22Rv1 (cell line): ENCODE measurements around the gene PRCP.

Source experiments
- ZFX ChIP-seq: fragments of 450-650 bp; IDR thresholded peaks from 2 replicates; pipeline ENCODE4 v1.6.1; 2017; ENCODE audit warnings: antibody characterized with exemption, borderline replicate concordance
- TF ChIP-seq, protein P1 (sequence below): fragments of 450-650 bp; IDR thresholded peaks from 2 replicates; pipeline ENCODE4 v1.5.1; 2017; ENCODE audit warnings: mild to moderate bottlenecking

DNA sequence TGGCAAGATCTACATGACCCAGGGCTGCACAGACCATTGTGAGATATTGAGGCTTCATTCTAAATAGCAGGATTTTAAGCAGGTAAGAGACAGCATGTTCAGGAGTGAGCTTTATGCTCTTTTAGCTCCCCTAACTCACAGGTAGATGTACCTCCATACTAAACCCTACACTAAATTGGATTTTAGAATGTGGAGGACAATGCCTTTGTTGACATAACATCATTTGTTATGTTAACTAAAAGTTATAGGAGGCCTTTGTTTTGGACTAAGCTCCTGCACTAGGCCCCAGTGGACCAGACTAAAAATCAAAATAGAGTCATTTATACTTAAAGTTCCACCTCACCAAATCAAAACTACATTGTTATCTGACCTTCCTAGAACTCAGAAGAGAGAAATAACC, 8.1 kb upstream of the PRCP start:
- TF ChIP-seq, protein P1, sequence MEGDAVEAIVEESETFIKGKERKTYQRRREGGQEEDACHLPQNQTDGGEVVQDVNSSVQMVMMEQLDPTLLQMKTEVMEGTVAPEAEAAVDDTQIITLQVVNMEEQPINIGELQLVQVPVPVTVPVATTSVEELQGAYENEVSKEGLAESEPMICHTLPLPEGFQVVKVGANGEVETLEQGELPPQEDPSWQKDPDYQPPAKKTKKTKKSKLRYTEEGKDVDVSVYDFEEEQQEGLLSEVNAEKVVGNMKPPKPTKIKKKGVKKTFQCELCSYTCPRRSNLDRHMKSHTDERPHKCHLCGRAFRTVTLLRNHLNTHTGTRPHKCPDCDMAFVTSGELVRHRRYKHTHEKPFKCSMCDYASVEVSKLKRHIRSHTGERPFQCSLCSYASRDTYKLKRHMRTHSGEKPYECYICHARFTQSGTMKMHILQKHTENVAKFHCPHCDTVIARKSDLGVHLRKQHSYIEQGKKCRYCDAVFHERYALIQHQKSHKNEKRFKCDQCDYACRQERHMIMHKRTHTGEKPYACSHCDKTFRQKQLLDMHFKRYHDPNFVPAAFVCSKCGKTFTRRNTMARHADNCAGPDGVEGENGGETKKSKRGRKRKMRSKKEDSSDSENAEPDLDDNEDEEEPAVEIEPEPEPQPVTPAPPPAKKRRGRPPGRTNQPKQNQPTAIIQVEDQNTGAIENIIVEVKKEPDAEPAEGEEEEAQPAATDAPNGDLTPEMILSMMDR: no peak
- no peak for TF ChIP-seq ZFX
